Urothelium cell line (cell line): Measurements from ENCODE around the gene GRB2.
"Not testable (repeated sequence)": the region's sequence is repeated elsewhere in the genome, so short reads cannot be mapped to it uniquely, and the experiment has no call there.

Source experiments
- DNase-seq: peaks from one replicate; pipeline ENCODE4 v3.0.0; 2011; ENCODE audit warnings: low spot score, mixed read lengths
- FAIRE-seq: peaks from 2 replicates; lab custom pipeline; 2011; peaks lifted over from hg19 to GRCh38; lab: Jason Lieb, UNC

The GRB2 gene

GRCh38 chr17:75325827-75326225, 79.7 kb downstream of the GRB2 start:
- FAIRE-seq (no peak), DNase-seq (no peak)

DNA sequence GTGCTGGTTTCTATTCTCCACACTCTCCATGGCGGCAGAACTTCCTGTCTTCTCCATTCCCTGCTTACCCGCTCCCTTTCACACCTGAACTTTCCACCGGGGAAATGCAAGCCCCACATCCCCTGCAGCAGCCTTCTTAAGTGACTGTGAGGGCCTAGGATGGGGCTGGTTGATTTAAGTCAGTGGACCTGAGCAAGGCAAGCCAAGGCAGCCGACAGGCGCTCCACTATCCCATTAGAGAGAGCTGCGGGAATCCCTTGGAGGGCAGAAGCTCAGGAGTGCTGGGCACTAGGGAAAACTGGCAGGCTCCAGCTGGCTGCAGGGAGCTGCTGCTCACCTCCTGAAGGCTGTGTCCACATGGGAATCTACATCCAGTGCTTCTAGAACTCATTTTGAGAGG, 80.1 kb downstream of the GRB2 start:
- FAIRE-seq (no peak), DNase-seq (no peak)

DNA sequence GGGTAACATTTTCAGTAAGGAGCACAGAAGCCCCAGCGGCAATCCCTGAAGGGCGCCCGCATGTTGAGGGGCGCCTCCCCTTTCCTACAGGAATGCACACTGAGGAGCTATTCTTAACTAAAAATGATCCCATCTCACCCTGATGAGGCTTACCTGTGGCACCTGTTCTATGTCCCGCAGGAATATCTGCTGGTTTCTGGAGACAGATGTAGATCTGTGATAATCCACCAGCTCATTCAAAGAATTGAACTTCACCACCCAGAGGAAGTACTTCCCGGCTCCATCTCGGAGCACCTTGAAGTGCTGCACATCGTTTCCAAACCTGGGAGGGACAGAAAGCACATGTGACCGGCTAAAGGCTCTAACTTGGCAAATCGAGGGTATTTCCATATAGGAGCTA, 84.0 kb downstream of the GRB2 start:
- FAIRE-seq = no peak
- DNase-seq = no peak

DNA sequence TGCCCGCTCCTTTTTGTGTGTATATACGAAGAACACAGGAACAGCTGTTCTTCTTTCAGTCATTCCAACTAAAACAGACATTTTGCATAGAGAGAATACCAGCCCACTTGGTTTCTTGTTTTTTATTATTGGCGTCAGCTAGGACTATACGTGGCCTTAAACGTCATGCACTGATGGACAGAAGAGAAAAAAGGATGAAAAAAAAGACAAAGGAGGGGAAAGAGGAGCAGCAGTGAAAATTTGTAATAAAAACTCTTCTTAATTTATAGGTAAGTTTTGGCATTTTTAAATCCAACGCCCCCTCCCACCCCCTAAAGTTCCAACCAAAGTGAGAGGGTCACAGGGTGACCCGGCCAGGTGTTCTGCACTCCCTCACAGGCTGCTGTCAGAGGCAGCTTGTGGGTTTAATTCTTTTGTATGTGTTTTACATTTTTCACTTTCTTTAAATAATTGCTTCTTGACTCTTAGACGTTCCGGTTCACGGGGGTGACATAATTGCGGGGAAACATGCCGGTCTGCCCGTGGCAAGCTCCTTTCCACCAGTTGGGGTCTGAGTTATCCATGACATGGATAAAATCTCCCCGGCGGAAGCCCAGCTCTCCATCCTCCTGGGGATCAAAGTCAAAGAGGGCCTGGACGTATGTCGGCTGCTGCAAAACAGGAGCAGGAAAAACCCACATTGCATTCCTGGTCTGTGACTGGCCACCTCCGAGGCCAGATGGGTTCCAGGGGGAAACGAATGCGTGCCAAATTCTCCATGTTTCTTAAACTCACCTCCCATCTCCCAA, 85.4 kb downstream of the GRB2 start:
- FAIRE-seq (no peak), DNase-seq (no peak)

DNA sequence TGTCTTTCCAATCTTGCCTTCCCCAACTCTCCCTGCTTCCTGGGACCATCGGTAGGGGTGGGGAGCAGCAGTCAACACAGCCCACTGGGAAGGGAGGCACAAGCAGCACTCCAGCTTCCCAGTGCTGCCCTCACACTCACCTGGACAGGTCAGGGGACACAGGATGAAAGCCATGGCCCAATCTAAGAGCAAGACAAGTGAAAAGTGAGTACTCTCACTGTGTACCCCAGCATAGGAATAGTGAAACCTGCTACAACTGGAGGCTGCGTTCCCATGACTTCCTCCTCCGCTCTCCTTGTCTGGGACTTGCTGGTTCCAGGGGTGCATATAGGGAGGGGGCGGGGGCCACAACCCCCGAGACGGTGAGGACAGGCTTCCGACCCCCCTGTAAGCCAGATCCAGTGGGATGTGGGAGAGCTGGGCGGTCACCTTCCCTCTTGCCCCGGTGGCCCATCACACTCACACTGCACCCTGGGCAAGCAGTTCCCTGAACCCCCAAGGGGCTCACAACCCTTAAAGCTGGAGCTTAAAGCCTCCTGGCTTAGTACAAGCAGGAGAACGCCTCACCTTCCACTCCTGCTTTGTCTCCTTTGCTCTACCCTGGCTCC, 86.8 kb downstream of the GRB2 start:
- FAIRE-seq = no peak
- no peak for DNase-seq

GRCh38 chr17:75318211-75318610, 87.3 kb downstream of the GRB2 start:
- FAIRE-seq (no peak), DNase-seq (no peak)

DNA sequence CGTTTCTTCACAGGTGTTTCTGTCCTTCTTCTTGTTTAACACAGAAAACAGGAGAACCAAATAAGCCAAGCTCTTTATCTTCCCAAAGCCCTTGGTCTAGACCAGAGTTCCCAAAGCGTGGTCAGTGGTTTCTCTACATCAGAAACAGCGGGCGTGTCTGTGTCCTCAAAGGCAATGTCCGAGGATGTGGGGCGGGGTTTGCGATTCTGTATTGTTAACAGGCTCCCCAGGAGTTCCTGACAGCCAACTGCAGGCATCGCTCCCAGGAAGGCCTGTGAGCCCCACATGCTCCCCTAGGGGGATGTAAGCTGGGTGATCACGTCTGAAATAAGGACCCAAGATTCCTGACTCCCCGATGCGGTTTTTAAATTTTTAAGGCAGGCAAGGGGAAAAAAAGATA, 87.8 kb downstream of the GRB2 start:
- no peak for DNase-seq
- no peak for FAIRE-seq

- FAIRE-seq (no peak), DNase-seq (no peak)
These were observed 89.2 kb downstream of the GRB2 start for GRCh38 chr17:75316253-75316652.

DNA sequence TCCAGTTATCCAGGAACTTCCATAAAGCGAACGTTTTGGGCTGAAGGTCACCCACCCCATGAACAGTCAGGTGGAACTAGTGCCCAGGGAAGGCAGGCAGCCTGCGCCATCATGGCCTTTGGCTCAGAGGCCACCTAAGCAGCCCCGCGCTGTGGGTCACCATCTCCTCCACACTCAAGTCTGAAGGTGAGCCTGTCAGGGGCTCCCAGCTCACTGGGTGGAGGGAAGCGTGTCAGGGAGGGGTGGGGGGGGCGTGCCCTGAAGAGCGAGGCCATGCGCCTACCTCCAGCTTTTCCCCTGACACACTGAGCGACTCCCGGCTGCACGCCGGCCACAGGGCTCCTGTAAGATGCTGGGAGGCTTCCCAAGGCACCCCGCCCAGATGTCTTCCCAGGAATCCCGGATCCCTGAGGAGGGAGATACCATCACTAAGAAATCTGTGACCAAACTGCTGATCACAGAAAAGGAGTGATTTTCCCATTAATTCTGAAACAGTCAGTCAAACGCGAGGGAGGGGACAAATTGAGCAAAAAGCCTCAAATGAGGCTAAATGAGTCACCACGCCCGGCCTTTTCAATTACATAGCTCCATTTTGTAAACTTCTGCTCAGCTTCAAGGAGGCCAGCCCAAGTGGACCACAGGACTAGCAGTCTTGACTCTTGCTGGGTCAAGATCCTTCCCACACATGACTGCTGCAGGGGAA, 89.8 kb downstream of the GRB2 start:
- FAIRE-seq (no peak), DNase-seq (no peak)

DNA sequence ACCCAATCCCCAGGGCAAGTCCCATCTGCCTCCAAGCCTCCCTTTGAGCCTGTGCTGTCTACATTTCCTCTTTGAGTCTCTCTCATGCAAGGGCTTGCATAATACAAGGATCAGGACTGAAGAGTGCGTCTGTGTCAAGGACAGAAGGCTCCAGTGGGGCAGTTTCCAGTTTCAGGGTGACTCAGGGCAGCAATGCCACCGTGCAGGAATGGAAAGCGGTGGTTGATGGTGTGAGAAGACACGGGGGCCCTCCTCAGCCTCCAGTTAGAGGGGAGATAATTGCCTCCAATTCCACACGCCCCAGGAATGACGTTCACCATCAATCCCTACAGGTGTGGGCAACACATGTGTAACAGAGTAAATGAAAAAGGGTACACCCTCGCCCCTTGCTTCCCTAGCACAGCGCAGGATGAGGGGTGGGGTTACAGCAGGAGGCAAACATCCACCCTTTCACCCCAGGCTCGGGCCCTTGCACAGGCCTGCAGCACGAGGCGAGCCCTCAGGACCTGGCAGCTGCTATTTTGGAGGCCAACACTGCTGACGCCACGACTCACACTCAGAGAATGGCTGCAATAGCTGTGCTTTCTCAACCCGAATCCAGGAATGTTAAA, 91.4 kb downstream of the GRB2 start:
- no peak for DNase-seq
- FAIRE-seq = no peak

DNA sequence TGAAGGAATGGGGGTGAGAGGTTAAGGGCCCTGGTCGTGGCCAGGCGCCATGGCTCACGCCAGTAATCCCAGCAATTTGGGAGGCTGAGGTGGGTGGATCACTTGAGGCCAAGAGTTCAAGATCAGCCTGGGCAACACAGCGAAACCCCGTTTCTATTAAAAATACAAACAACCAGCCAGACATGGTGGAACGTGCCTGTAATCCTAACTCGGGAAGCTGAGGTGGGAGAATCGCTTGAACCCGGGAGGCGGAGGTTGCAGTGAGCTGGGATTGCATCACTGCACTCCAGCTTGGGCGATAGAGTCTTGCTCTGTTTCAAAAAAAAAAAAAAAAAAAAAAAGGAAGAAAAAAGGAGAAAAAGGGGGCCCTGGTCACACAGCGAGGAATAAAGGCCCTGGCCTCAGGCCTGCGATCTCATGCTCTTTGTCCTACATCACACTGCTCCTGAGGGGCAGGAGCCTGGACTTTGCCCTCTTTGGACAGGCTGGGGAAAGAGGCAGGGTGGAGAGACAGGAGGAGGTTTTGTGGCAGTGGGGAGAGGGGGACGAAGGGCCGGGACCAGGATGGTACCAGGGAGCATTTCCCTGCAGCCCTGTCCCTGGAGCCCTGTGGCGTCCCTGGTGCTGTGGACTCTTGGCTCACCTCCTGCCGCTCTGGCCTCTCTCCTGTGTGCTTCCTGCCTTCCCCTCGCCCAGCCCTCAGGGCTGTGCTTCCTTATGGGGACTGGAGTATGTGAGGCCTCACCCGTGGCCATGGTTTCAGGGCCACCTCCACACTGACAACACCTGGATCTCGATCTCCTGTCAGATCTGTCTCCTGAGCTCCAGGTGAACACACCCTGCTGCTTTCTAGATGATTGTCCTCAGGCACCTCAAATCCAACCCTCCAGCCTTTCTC, 96.5 kb downstream of the GRB2 start:
- DNase-seq = no peak
- FAIRE-seq = no peak

- FAIRE-seq = no peak
- no peak for DNase-seq
These were observed 97.3 kb downstream of the GRB2 start for GRCh38 chr17:75307957-75308731.

- FAIRE-seq = no peak
- DNase-seq = no peak
These were observed 103.8 kb downstream of the GRB2 start for GRCh38 chr17:75301502-75302206.

DNA sequence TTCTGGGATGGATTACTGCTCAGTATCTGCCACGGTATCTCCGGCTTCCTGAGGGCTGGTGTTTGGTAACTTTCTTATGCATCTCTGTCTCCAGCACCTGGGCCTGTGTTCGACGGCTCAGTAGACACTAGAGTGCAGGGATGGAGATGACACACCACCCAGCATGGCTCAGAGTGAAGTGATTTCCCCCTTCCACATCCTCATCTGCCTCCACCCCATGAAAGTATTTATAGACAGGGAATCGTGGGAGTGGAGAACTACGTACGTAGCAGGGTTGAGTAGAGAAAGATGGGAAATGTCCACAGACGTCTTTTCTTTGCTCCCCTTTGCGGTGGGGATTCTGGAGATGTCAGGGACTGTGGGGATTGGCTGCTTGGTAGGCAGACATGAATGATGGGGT, 104.4 kb downstream of the GRB2 start:
- DNase-seq = no peak
- FAIRE-seq = no peak

DNA sequence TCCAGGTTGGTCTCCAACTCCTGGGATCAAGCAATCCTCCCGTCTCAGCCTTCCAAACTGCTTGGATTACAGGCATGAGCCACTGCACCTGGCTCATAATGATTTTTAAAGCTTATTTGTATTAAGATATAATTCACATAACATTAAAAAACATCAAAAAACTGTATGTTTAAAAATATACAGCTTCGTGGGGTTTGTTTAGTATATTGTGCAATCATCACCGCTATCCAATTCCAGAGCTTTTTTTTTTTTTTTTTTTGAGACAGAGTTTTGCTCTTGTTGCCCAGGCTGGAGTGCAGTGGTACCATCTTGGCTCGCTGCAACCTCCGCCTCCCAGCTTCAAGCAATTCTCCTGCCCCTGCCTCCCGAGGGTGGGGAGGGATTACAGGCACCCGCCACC, 105.2 kb downstream of the GRB2 start:
- FAIRE-seq = no peak
- DNase-seq = no peak

- no peak for FAIRE-seq
- no peak for DNase-seq
These were observed 110.0 kb downstream of the GRB2 start for GRCh38 chr17:75295201-75296158.

DNA sequence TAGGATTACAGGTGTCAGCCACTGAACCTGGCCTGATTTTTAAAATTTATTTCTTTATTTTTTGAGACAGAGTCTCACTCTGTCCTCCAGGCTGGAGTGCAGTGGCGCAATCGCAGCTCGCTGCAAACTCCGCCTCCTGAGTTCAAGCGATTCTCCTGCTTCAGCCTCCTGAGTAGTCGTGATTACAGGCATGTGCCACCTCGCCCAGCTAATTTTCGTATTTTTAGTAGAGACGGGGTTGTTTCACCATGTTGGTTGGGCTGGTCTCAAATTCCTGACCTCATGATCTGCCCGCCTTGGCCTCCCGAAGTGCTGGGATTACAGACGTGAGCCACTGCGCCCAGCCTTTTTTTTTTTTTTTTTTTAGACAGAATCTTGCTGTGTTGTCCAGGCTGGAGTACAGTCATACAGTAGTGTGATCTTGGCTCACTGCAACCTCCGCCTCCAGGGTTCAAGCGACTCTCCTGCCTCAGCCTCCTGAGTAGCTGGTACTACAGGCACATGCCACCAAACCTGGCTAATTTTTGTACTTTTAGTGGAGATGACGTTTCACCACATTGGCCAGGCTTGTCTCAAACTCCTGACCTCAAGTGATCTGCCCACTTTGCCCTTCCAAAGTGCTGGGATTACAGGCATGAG, 112.5 kb downstream of the GRB2 start:
- DNase-seq, FAIRE-seq: not testable (repeated sequence)
